IMR-90 (cell line): ENCODE results near the gene RAD17. TPM values are rescaled to one million over a fixed set of nuclear protein-coding genes. Genes with fewer than 3 reads are reported as not detected.

Source experiments
- ATAC-seq: fragments of 200-7000 bp; cut with Tn5 transposase; 2 replicates; pipeline ENCODE4 v1.9.1; 2020; ENCODE audit warnings: low read depth, mild to moderate bottlenecking, moderate library complexity
- BruUV-seq: library from RNA; stranded (reverse); fragments of 400-500 nt; replicated peaks from 2 replicates; lab custom pipeline; 2021; lab: Mats Ljungman, UMichigan
- CTCF ChIA-PET: fragments of 300-600 bp; formaldehyde crosslinking; extraction: SDS; loops from one replicate; lab custom pipeline; 2021; ENCODE audit warnings: antibody characterized with exemption; lab: Yijun Ruan, JAX
- POLR2A ChIA-PET: fragments of 300-600 bp; sonication (Branson Sonifier 250); formaldehyde crosslinking; loops from one replicate; lab custom pipeline; 2022; ENCODE audit warnings: antibody characterized with exemption; ENCODE audit not compliant: unreplicated experiment; lab: Charles Lee
- DNase-seq: peaks from one replicate; pipeline ENCODE4 v3.0.0; 2013
- H2AFZ ChIP-seq: replicated peaks from 2 replicates; pipeline ENCODE3; 2013; ENCODE audit warnings: low read length, mild to moderate bottlenecking; ENCODE audit not compliant: poor library complexity
- H2AK5ac ChIP-seq: 2 replicates; pipeline ENCODE4 v1.6.1; 2013; ENCODE audit warnings: low read depth, low read length, inconsistent platforms
- H2AK9ac ChIP-seq: replicated peaks from 2 replicates; pipeline ENCODE3; 2013; ENCODE audit warnings: mild to moderate bottlenecking, low read depth, low read length, moderate library complexity; ENCODE audit not compliant: poor library complexity
- H2BK120ac ChIP-seq: 2 replicates; pipeline ENCODE4 v1.6.1; 2013; ENCODE audit warnings: low read depth, low read length, inconsistent platforms
- H2BK15ac ChIP-seq: 3 replicates; pipeline ENCODE4 v1.6.1; 2013; ENCODE audit warnings: low read depth, low read length, inconsistent platforms
- H2BK20ac ChIP-seq: 2 replicates; pipeline ENCODE4 v1.6.1; 2013; ENCODE audit warnings: low read depth, mild to moderate bottlenecking, inconsistent platforms, low read length, moderate library complexity
- H2BK5ac ChIP-seq: 2 replicates; pipeline ENCODE4 v1.6.1; 2013; ENCODE audit warnings: mild to moderate bottlenecking, low read depth, low read length, inconsistent platforms; ENCODE audit not compliant: poor library complexity, severe bottlenecking
- H3K14ac ChIP-seq: replicated peaks from 2 replicates; pipeline ENCODE4 v1.6.1; 2013; ENCODE audit warnings: low read depth, low read length, inconsistent platforms
- H3K18ac ChIP-seq: 2 replicates; pipeline ENCODE4 v1.6.1; 2013; ENCODE audit warnings: low read depth, low read length, control low read depth
- H3K23ac ChIP-seq: 2 replicates; pipeline ENCODE4 v1.6.1; 2013; ENCODE audit warnings: low read depth, low read length, inconsistent platforms
- H3K27ac ChIP-seq: 2 replicates; pipeline ENCODE4 v1.5.1; 2013; ENCODE audit warnings: mild to moderate bottlenecking, control low read depth, low read length; ENCODE audit not compliant: insufficient read depth
- H3K27me3 ChIP-seq: 2 replicates; pipeline ENCODE4 v1.6.1; 2013; ENCODE audit warnings: low read length; ENCODE audit not compliant: control insufficient read depth, insufficient read depth
- H3K36me3 ChIP-seq: 2 replicates; pipeline ENCODE4 v1.6.1; 2013; ENCODE audit warnings: low read length, mixed read lengths; ENCODE audit not compliant: control insufficient read depth, insufficient read depth
- H3K4ac ChIP-seq: 2 replicates; pipeline ENCODE4 v1.6.1; 2013; ENCODE audit warnings: low read depth, low read length, inconsistent platforms
- H3K4me1 ChIP-seq: 2 replicates; pipeline ENCODE4 v1.6.1; 2013; ENCODE audit warnings: low read length, mixed read lengths; ENCODE audit not compliant: control insufficient read depth, insufficient read depth
- H3K4me2 ChIP-seq: 2 replicates; pipeline ENCODE4 v1.6.1; 2013; ENCODE audit warnings: low read depth, mild to moderate bottlenecking, control low read depth, low read length, moderate library complexity
- H3K4me3 ChIP-seq: 2 replicates; pipeline ENCODE4 v1.5.1; 2013; ENCODE audit warnings: low read depth, mild to moderate bottlenecking, control low read depth, low read length, moderate library complexity; ENCODE audit not compliant: insufficient read depth
- H3K56ac ChIP-seq: 2 replicates; pipeline ENCODE4 v1.6.1; 2013; ENCODE audit warnings: low read length, inconsistent platforms; ENCODE audit not compliant: insufficient read depth; ENCODE audit errors: extremely low read depth
- H3K79me1 ChIP-seq, 2 experiments: 2 replicates each; pipeline ENCODE4 v1.6.1; 2013; ENCODE audit warnings: low read length in 2 of 2, inconsistent platforms in 1 of 2, low read depth in 1 of 2
- H3K9ac ChIP-seq: 2 replicates; pipeline ENCODE4 v1.6.1; 2013; ENCODE audit warnings: low read depth, low read length, control low read depth
- H3K9me1 ChIP-seq: 2 replicates; pipeline ENCODE4 v1.6.1; 2013; ENCODE audit warnings: low read length, inconsistent platforms; ENCODE audit not compliant: insufficient read depth
- H3K9me3 ChIP-seq: 2 replicates; pipeline ENCODE4 v1.6.1; 2013; ENCODE audit warnings: low read length; ENCODE audit not compliant: control insufficient read depth, insufficient read depth
- H4K20me1 ChIP-seq: 2 replicates; pipeline ENCODE4 v1.6.1; 2013; ENCODE audit warnings: low read length, inconsistent platforms; ENCODE audit not compliant: insufficient read depth
- H4K5ac ChIP-seq: 2 replicates; pipeline ENCODE4 v1.6.1; 2013; ENCODE audit warnings: mild to moderate bottlenecking, low read depth, low read length, control low read depth
- H4K8ac ChIP-seq, 2 experiments: 2 replicates each; pipeline ENCODE4 v1.6.1; 2013; ENCODE audit warnings: low read depth in 2 of 2, low read length in 2 of 2, control low read depth in 1 of 2, inconsistent platforms in 1 of 2
- H4K91ac ChIP-seq: 2 replicates; pipeline ENCODE4 v1.6.1; 2013; ENCODE audit warnings: low read depth, low read length, inconsistent platforms; ENCODE audit not compliant: insufficient read depth
- RCOR1 ChIP-seq: IDR thresholded peaks from 2 replicates; pipeline ENCODE4 v1.6.1; 2012; ENCODE audit warnings: mild to moderate bottlenecking, low read length, improper control_type of control experiment; ENCODE audit not compliant: insufficient replicate concordance
- WGBS, 2 experiments: methylation state at CpG; one replicate each; pipeline versions ENCODE4 v1.1.5 to v1.1.7; 2013; ENCODE audit warnings: missing lambda C conversion rate in 2 of 2; ENCODE audit not compliant: insufficient read length in 1 of 2; ENCODE audit errors: extremely low coverage in 2 of 2; 5-methylcytosine and 5-hydroxymethylcytosine counted together
- dilution Hi-C: fragments of 300-500 bp; cut with HindIII; formaldehyde crosslinking; loops from one replicate; pipeline ENCODE4 v1.14.3; 2018; ENCODE audit warnings: low sequenced_read_pairs; ENCODE audit not compliant: unreplicated experiment
- in situ Hi-C: fragments of 300-500 bp; cut with MboI; formaldehyde crosslinking; loops from 3 replicates; pipeline ENCODE4 v1.14.3; 2019; ENCODE audit warnings: low sequenced_read_pairs, inconsistent platforms, mixed read lengths
- intact Hi-C: fragments of 100-400 bp; cut with micrococcal nuclease; formaldehyde crosslinking; loops from 2 replicates; pipeline ENCODE4 v1.10.0; 2022
- polyA plus RNA-seq, 3 experiments: library from polyadenylated mRNA; depleted of rRNA; stranded (reverse); fragments of >200 nt; gene quantifications; 2 replicates each; pipeline ENCODE4 v1.2.3, GENCODE V29; 2012; ENCODE audit warnings: low replicate concordance in 1 of 3
- total RNA-seq: library from RNA; depleted of rRNA; stranded (reverse); fragments of >200 nt; gene quantifications from 2 replicates; pipeline ENCODE4 v1.2.3, GENCODE V29; 2012

The RAD17 gene
- total and polyA plus RNA-seq, 2 of the 4 experiments (the other 2 are of a cell fraction), result 10.9 to 11.4 TPM

DNA sequence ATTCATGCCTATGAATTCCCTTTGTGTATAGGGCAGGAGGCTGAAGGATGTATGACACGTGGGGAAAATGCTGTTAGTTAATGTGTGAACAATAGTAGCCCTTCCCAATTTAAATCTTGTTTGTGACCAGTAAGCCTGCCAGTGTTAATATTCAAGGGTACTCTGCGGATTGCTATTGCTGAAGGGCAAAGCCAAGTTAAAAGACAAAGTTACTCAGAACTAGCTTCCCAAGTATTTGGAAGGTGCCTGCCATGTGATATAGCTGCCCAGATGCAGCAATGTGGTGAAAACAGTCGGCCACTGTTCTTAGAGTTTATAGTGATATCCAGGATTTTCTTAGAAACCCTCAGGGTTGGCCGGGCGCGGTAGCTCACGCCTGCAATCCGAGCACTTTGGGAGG, 79.9 kb downstream of the RAD17 start:
- BruUV-seq, result no TSS peak
- in situ Hi-C loops, result no loop called here
- POLR2A ChIA-PET, result no interaction called here

More for the DNA sequence above, 79.9 kb downstream of the RAD17 start:
- Histone ChIP-seq H2BK15ac (no peak overlapping the region), H3K27me3 (peaks cover 1% of the 10 kb centered on the region; the same call in 1 of the 2 replicates), H2AK9ac (no peak overlapping the region), H3K4me1 (no peaks in the 10 kb centered on the region), H3K9me3 (no peaks in the 10 kb centered on the region), H4K20me1 (no peaks in the 10 kb centered on the region), H2AFZ (no peak overlapping the region), H3K56ac (no peak overlapping the region), H2BK5ac (no peak overlapping the region), H3K4ac (no peak overlapping the region), H3K4me2 (no peak overlapping the region), H4K91ac (no peak overlapping the region), H4K8ac (no peak overlapping the region), H3K23ac (no peak overlapping the region), H3K14ac (no peak overlapping the region), H3K9ac (no peak overlapping the region), H3K79me1 (no peaks in the 10 kb centered on the region), H3K9me1 (no peaks in the 10 kb centered on the region), H2BK20ac (no peak overlapping the region), H3K18ac (no peak overlapping the region), H3K4me3 (no peak overlapping the region), H3K27ac (no peak overlapping the region), H4K5ac (no peak overlapping the region), H2BK120ac (no peak overlapping the region), H2AK5ac (no peak overlapping the region), H3K36me3 (no peaks in the 10 kb centered on the region)
- 83% methylated on average over 1 of the region's 8 CpGs; no CpG with 5 or more reads in 1 of the 2 experiments for WGBS, 2 experiments
- DNase-seq (no peak), ATAC-seq (no peak)
- CTCF ChIA-PET, result no interaction called here
- TF ChIP-seq RCOR1, result no peak
- dilution Hi-C loops (no loop called here), intact Hi-C loops (loop anchor here (10.0 kb wide), 1 partner anchor 45 kb away; the partner anchor contains the start of gene OCLN)
